DMS114 treated with DMSO at 0.1 percent for 48 hours (cell line): ENCODE data around the gene TEX22.

ENCODE experiments used
- DNase-seq: peaks from one replicate; lab custom pipeline; 2025; ENCODE audit not compliant: unreplicated experiment; lab: John Stamatoyannopoulos, UW

TEX22 gene

DNA sequence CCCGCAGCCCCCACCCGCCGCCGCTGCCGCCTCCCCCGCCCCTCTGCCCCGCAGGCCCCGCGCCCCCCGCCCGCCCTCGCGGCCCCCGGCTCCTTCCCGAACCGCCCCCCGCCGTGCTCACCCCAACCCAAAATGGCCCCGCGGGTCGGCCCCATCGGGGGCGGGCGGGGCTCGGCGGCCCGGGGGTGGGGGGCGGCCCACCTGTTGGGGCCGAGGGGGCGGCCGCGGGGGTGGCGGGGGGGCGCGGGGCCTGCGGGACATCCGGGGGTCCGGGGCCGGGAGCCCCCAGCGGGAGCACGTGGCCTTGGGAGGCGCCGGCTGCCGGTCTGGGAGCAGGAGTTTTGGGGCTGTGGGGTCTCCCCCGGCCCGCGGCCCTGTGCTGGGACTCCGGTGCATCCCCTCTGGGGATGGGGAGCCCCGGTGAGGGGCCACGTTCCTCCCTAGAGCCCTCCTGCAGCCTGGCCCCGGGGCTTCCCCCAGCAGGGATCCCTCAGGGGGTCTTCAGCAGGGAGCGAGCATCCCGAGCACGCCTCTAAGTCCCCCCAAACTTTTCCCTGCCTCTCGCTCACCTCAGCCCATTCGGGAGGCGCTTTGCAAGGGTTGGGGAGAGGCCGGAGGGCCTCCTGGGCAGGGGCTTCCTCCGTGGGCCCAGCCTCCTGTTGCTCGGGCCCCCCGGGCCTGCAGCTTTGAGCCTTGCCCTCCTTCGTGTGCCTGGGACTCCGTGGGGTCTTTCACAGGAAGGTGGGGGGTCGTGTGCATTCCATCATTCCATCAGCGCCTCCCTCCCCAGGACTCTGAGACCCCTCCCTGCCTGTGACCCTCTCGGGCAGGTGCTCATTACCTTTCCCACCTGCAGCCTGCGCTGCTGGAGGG lies 22.0 kb downstream of the TEX22 start:
- DNase-seq, result no peak

DNA sequence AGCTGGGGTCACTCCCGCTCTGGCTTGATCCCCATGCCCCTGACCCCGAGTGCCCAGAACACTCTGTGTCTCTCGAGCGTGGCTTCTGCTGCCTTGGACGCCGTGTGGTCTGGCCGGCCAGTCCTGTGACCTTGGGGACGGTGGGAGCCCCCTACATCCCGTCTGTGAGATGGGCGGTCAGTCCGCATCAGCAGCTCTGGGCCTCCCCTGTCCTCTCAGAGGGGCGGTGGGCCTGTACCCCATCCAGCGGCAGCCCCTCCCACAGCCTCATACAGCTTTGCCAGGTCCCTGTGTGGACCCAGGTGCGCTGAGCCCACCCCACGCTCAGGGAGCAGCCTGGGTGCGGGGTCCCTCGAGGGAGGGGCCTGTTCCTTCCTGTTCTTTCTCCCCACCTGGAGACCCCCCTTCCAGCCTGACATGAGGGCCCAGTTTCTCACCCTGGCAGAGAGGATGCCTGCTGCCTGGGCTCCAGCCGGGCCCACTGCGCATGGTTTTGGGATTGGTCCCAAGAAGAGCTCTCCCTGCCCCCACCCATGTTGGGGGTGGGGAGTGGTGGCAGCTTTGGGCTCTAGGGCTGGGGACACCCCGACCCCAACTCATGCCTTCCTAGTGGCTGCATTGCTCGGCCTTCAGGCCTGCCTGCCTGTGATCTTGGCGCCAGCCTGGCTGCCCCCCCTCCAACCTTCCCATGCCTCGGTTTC lies 22.8 kb downstream of the TEX22 start:
- DNase-seq, result no peak

DNA sequence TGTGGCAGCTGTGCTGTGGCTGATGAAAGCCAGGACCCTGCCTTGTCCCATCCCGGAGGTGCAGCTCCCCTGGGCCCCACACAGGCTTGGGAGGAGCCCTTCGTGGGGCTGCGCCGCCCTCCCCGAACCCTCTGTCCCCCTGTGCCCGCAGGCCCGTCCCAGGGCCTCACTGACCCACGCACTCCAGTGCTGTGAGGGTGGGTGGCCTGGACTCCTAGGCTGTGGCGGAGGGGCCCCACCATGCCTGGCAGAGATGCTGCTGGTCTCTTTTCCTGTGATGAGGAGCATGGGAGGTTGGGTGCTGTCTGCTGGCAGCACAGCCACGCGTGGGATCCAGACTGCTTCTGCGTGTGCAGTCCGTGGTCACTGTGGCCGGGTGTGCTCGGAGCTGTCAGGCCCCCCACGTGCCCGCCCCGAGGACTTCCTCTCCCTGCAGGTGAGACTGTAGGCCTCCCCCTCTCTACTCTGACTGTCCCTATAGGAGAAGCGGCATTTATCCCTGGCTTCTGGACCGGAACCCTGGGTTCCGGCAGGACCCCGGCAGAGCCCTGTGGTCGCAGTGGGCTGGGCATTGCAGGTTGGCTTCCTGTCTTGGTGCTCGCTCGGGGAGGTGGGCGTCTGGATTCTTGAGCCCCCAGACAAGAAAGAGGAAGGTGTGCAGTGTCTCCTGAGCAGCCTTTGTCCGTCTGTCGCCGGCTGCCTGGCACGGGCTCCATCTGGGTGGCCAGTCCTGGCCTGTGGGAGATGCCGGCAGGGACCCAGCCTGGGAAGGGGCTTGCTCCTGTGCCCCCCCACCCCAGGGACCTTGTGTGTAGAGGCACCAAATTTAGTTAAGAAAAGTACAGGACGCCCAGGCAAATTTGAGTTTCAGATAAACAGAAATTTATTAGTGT lies 23.6 kb downstream of the TEX22 start:
- no peak for DNase-seq

DNA sequence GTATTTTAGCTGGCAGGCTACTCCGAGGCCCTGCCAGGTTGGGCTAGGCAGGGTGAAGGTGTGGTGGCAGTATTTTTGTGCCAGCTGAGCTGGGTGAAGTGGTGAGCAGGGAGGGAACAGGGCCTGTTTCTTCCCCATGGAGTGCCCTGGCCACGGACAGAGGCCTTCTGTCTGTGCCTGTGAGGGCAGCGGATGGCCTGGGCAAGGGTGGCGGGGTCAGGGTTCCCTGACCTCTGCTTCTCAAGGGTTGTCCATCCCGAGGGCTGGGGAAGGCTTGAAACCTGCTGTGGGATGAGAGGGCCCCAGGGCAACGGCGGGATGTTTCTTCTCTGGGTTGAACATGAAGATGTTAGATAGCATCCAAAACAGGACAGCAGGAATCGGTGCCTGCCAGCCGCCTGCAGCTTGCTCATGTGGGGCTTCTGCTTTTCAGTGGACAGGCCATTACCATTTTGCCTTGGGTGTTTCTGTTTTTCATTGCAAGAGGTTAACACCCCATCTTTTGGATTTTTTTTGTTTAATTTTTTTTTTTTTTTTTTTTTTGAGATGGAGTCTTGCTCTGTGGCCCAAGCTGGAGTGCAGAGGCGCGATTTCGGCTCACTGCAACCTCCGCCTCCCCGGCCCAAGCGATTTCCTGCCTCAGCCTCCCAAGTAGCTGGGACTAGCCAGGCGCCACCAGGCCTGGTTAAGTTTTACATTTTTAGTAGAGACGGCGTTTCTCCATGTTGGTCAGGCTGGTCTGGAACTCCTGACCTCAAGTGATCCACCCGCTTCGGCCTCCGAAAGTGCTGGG lies 24.6 kb downstream of the TEX22 start:
- no peak for DNase-seq

DNA sequence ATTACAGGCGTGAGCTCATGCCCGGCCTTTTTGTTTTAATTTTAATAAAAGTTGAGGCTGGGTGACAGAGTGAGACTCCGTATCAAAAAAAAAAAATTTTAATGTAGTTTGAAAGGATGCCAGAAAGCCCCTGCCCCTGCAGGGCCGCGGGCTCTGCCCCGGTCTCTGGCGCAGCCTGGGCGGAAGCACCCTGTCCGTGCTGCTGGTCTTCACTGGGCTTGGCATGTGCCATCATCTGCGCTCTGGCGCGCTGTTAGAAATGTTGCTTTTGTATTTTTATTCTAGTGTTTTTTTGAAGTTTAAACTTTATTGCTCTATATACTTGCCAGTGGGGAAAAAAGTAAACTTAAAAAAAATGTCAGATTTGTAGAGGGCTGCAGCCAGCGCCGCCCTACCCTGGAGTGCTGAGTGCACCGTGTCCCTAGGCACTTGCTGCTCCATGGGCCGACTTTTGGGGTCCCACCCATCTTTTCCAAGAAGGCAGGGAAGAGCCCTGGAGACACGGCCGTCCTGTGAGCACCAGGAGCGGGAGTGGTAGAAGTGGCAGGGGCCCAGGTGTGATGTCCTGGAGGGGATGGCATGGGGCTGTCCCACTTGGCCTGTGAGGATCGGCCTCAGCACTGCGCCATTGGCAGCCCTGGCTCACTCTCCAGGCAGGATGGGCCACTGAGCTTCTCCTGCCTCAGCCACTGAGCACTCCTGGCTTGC lies 25.3 kb downstream of the TEX22 start:
- no peak for DNase-seq

DNA sequence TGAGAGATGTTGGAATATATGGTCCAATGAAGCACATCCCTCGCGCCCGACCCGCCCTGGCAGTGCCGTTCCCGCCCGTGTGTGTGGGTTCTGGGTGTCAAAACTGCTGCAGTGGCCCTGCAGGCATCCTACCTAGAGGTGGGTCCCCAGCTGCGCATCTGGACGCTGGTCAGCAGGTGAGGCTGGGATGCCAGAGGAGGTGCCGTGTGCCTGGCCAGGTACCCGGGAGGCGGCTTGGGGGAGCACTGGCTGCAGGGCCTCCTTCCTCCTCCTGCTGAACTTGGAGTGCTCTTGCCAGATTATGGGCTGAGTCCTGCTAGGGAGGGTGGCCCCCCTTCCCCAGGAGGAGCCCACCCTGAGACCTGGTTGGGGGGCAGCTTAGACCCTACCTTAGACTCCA lies 26.5 kb downstream of the TEX22 start:
- no peak for DNase-seq

DNA sequence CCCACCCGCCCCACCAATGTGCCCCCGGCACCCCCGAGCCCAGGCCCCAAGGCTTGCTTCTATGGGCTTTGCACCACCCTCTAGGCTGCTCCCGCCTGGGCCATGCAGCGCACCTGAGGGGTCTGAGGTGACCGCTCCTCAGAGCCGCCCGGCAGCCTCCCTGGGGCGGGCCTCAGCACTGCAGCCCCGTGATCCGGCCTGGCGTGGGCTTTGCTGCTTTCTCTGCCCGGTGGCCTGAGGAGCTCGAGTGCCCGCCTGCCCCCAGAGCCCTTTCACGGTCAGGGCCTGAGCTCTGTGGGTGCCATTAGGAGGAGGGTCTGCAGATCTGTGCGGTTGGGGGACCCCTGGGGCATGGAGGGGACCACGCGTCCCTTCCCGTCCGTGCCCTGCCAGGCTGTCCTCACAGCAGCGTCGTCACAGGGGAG lies 27.5 kb downstream of the TEX22 start:
- no peak for DNase-seq

DNA sequence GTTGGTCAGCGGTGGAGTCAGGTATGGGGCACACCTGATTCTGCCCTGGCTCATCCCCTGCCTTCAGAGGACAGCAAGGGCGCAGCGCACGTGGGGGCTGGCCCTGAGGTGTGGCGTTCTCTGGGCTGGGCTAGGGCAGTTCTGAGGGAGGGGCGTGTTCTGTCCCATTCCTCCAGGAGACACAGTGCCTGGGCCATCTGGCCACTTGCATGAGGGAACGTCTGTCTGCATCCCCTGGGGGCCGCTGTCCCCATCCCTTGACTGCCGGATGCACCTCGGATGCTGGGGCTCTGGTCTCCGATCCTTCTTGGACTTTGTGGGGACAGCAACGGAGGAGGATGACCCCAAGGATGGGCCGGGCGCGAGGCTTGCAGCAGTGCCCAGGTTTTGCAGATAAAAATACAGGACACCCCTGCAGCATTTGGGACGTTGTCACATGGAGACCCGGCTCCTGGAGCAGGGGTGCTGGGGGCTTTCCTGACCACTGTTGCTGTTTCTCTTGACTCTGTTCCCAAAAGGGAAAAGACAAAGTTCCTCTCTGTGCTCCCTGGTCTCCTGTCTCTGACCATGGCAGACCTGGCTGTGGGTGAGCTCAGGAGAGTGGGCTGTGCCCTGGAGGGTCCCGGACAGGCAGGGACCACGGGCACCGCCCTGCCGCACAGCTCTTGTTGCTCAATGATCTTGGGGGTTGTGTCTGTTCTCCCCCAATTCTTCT lies 28.2 kb downstream of the TEX22 start:
- no peak for DNase-seq

DNA sequence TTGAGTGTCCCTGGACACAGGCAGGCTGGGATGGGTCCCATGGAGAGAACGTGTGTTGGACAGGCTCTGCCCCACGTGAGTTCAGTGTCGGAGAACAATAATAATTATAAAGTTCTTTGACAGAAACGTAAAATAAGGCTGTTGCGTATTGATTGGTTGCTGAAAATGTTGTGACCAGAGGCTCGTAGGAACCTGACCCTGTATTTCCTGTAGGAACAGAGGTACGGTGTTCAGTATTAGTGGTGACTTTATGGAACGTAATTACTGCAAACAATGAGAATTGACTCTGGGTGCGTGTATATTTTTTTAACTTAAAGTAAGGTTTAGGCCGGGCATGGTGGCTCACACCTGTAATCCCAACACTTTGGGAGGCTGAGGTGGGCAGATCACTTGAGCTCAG lies 29.1 kb downstream of the TEX22 start:
- no peak for DNase-seq

DNA sequence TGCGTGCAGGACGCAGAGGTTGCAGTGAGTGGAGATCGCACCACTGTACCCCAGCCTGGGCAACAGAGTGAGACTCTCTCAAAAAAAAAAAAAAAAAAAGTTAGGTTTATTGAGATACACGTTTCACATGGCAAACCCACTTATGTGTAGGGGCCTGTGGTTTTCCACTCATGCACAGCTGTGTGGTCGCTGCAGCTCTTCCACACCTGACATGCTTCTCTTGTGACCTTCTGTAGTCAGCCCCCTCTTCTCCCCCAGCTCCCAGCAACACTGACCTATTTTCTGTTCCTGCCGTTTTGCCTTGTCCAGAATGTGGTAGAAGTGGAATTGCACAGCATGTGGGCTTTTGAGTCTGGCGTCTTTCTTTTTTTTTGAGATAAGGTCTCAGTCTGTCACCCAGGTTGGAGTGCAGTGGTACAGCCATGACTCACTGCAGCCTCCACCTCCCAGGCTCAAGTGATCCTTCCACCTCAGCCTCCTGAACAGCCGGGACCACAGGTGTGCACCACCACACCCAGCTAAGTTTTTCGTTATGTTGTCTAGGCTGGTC lies 29.7 kb downstream of the TEX22 start:
- DNase-seq, result no peak

DNA sequence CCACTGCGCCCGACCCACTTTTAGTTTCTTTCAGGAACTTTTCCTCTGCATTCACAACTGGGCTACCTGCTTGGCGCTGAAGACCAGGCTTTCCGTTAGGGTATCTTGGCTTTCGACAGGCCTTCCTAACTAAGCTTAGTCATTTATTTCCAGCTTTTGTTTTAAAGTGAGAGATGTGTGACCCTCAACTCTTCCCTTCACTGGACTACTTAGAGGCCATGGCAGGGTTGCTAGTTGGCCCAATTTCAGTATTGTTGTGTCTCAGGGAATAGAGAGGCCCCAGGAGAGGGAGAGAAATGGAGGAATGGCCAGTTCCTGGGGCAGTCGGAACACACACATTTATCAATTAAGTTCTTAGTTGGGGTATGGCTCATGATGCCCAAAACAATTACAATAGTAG lies 31.7 kb downstream of the TEX22 start:
- DNase-seq, result no peak

DNA sequence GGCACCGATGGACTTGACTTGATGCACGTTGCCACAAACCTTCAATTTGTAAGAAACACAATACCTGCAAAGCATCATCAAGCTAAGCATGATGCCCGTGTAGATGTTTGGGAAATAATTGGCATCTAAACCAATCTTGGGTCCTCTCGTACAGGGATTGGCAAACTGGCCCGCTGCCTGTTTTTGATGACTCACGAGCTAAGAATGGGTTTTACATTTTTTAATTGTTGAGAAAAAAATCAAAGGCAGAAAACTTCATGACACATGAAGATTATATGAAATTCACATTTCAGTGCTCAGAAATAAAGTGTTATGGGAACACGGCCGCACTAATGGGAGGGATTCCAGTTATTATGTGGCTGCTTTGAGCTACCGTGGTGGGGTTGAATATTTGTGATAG lies 32.2 kb downstream of the TEX22 start:
- DNase-seq, result no peak

DNA sequence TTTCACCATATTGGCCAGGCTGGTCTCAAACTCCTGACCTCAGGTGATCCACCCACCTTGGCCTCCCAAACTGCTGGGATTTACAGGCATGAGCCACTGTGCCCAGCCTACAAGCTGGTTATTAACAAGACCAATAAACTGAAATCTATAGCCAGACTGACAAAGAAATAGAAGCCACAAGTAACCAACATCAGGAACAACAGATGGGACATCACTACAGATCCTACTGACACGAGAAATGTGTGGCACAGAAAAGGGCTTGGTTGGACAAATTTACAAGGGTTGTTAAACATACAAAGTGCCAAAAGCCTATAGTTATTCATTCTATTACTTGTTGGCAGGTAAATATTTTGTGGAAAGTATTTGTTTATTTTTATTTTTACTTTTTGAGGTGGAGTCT lies 32.9 kb downstream of the TEX22 start:
- no peak for DNase-seq

DNA sequence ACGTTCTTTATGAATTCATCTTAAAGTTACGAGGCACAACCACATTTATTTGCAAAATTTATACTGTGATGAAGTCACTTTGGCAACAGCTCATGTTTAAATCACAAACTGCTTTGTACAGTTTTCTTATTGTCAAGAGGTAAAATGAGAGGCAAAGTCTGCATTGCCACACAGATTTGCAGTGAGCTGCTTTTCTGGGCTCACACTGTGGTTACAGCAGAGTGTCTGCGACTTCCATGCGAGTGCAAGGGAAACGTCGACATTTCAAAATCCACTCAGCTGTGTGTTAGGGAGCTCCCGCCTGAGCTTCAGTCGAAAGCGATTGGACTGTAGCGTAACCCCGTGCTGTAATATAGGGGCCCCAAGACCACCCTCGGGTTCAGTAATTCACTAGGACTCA lies 34.3 kb downstream of the TEX22 start:
- DNase-seq, result no peak

DNA sequence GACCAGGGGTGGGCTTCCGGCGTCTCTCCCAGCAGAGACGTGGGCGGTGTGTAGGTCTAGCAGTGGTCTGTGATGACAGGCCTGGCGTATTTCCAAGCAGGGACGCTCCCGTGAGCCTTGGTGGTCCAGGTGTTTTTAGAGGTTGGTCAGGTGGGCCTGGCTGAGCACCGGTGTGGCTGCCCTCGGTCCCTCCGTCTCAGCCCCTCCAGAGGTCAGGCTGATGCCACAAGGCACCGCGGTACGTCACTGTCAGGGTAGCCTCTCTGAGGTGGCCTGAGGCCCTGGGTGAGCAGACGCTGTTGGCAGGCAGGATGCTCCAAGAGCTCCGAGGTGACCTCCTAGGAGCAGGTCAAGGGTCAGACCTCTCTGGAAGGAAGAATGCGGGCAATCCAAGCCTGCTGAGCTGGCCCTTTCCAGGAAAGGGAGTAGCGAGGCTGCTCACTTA lies 34.8 kb downstream of the TEX22 start:
- DNase-seq, result no peak

DNA sequence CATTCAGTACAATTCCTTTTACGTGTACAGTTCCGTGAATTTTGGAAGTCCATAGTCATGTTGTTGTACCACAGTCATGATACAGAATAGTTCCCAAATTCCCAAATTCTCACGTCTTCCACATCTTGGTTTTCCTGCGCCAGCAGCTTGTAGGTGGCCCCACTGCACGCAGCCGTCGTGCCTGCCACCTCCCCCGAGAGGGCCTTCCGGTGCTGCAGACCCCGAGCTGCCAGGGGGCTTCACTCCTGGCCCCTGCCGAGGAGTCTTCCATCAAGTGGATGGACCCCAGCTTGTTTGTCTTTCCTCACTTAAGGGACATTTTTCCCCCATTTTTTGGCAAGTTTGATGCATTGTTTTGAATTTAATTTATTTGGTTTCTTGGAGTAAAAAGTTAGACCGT lies 38.1 kb downstream of the TEX22 start:
- no peak for DNase-seq

DNA sequence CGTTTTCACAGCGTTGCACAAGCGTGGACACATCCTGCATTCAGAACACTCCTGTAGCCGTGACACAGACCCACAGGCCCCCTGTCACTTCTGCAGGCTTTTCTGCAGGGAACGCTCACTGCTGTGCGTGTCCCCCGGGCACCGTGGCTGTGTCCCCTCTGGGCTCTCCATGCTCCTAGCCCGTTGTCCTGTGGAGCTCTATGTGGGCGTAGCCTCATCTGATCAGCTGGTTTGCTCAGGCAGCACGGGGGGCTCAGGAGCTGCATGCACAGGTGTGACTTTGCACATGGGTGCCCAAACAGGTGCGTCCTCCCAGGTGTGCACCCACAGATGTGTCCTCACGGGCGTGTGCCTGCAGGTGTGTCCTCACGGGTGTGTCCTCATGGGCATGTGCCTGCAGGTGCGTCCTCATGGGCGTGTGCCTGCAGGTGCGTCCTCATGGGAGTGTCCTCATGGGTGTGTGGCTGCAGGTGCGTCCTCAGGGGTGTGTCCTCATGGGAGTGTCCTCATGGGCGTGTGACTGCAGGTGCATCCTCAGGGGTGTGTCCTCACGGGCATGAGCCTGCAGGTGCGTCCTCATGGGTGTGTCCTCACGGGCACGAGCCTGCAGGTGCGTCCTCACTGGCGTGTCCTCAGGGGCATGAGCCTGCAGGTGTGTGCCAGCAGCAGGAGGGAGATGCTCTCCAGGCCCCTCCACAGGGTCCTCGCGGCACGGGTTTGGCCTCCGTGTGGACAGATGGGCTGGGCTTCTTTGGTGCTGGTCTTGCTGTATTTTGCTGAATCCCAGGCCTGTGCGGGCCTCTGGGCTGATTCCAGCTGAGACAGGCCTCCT lies 38.8 kb downstream of the TEX22 start:
- no peak for DNase-seq
